Bronchial epithelial cell (primary cell): ENCODE data around the gene LIPG. TPM values are rescaled to one million over a fixed set of nuclear protein-coding genes. Genes with fewer than 3 reads are reported as not detected.

Experiments used
- DNase-seq: peaks from one replicate; pipeline ENCODE4 v3.0.0-alpha.2; 2010; ENCODE audit warnings: low read depth
- FAIRE-seq: peaks from 2 replicates; lab custom pipeline; 2011; peaks lifted over from hg19 to GRCh38; lab: Jason Lieb, UNC
- H3K27me3 ChIP-seq: 2 replicates; pipeline ENCODE4 v1.5.1; 2011; ENCODE audit warnings: low read length; ENCODE audit not compliant: control insufficient read depth, insufficient read depth
- H3K36me3 ChIP-seq: 2 replicates; pipeline ENCODE4 v1.5.1; 2011; ENCODE audit warnings: low read length; ENCODE audit not compliant: control insufficient read depth, insufficient read depth
- H3K4me3 ChIP-seq: 2 replicates; pipeline ENCODE4 v1.5.1; 2011; ENCODE audit warnings: mild to moderate bottlenecking, low read depth, low read length, control low read depth
- CTCF ChIP-seq: IDR thresholded peaks from 2 replicates; pipeline ENCODE4 v1.5.1; 2011; ENCODE audit warnings: mild to moderate bottlenecking, moderate library complexity, low read length, control low read depth, inconsistent platforms; ENCODE audit not compliant: insufficient read depth, severe bottlenecking
- total RNA-seq: library from RNA; depleted of rRNA; stranded (reverse); fragments of >200 nt; gene quantifications from 2 replicates; pipeline ENCODE4 v1.2.1, GENCODE V29; 2014

Gene LIPG
- total RNA-seq, 1 donor from 2014 or later: 9.5 TPM

- TF ChIP-seq CTCF: no peak
- H3K36me3 ChIP-seq: no peaks in the 10 kb centered on the region
- no peaks in the 10 kb centered on the region for H3K27me3 ChIP-seq
- no peak overlapping the region for H3K4me3 ChIP-seq
- no peak for DNase-seq
- no peak for FAIRE-seq
Observed at GRCh38 chr18:49525981-49526380, 35.9 kb upstream of the LIPG start.

DNA sequence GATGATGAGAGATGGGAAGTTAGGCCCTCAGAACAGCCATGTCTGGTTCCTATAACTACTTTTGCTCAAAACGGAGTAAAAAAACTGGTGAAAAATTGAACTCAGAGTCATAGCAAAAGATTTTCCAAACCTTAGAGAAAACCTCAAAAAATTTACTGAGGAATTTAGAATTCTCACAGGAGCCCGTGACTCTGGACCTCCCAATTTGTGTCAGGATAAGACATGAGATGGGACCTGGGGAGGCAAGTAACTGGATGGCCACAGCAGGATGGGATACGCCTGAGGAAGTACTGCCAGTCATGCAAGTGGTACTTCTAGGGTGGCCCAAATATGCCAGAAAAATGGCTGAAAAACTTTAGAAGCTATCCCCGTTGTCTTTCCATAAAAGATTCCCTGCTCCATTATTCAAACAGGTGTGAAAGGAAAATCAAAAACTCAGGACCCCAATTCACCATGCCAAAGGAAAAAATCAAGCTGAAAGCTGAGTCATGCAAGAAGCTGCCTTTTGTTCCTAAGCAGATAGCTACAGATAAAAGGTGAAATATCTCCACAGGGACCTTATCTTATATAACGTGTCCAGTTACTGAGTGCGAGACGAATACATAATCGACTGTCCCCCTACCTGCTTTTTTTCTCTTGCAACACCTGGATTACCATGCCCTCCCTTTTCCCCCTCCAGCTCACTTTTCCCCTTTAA lies 34.1 kb upstream of the LIPG start:
- FAIRE-seq: no peak
- DNase-seq: no peak
- Histone ChIP-seq H3K27me3 (no peaks in the 10 kb centered on the region), H3K4me3 (no peak overlapping the region), H3K36me3 (no peaks in the 10 kb centered on the region)
- no peak for TF ChIP-seq CTCF

- FAIRE-seq: no peak
Observed at GRCh38 chr18:49529596-49529995, 32.3 kb upstream of the LIPG start.

DNA sequence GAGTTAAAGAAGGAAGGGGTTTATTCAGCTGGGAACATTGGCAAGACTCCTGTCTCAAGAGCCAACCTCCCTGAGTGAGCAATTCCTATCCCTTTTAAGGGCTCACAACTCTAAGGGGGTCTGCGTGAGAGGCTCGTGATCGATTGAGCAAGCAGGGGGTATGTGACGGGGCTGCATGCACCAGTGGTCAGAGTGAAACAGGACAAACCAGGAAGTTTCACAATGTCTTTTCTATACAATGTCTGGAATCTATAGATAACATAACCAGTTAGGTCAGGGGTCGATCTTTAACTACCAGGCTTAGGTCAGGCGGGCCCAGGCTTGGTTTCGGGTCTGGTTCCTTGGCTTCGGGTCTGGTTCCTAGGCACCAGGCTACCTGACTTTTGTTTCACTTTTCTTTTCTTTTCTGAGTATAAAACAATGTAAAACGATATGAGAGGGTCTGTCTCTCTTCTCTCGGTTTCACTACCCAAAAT lies 30.1 kb upstream of the LIPG start:
- TF ChIP-seq CTCF: no peak
- Histone ChIP-seq H3K4me3 (no peak overlapping the region), H3K36me3 (no peaks in the 10 kb centered on the region), H3K27me3 (no peaks in the 10 kb centered on the region)
- no peak for FAIRE-seq
- DNase-seq: no peak

More at GRCh38 chr18:49529596-49529995, 32.3 kb upstream of the LIPG start:
- no peak for TF ChIP-seq CTCF
- H3K4me3 ChIP-seq: no peak overlapping the region
- H3K27me3 ChIP-seq: no peaks in the 10 kb centered on the region
- H3K36me3 ChIP-seq: no peaks in the 10 kb centered on the region
- no peak for DNase-seq

GRCh38 chr18:49534846-49535601 lies 26.8 kb upstream of the LIPG start:
- no peak for FAIRE-seq
- TF ChIP-seq CTCF: no peak
- Histone ChIP-seq H3K36me3 (no peaks in the 10 kb centered on the region), H3K4me3 (no peak overlapping the region), H3K27me3 (no peaks in the 10 kb centered on the region)
- DNase-seq: no peak
